VCaP (cell line): ENCODE measurements around the gene TTLL12.

ENCODE experiments used
- H3K27ac ChIP-seq: fragments of 450-650 bp; 2 replicates; pipeline ENCODE4 v1.5.1; 2017
- TF ChIP-seq, protein P1 (sequence below): fragments of 450-650 bp; conservative IDR thresholded peaks from 2 replicates; pipeline ENCODE4 v1.5.1; 2017; ENCODE audit warnings: mild to moderate bottlenecking, moderate library complexity

Gene TTLL12

DNA sequence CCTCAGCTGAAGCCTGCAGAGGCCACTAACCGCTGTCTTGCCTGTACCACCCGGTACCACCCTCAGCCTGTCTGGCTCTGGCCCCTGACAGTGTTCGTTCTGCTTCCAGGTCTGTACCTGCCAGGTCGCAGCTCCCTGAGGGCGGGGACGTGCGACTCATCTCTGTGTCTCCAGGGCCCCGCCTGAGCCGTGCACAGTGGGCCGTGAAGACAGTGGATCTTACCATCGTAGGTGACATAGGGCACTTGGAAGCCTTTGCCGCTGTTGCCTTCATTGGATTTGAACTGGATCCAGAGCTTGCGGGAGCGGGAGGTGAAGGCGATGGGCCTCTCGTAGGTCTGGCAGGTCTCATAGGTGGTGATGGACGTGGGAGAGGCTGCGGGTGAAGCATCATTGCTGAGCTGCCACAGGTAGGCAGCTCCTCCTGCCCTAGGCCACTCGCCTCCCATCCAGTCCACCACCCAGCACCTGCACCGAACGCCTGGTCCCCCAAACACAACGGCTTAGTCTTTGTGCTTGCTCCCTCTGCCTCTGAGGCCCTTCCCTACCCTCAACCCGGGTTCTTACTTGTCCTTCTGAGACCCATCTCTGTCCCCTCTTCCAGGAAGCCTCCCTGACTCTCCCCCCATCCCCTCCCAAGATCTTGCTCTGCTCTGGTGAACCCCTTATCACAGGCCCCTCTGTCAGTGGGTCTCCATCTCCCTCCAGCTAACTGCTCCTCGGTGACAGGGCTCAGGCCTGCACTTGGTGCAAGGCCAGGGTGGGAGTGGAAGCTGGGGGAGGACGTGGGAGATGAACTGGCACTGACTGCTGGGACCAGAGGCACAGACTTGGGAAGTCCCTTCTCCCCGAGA, 21.1 kb upstream of the TTLL12 start:
- H3K27ac ChIP-seq: no peak overlapping the region
- TF ChIP-seq, protein P1, sequence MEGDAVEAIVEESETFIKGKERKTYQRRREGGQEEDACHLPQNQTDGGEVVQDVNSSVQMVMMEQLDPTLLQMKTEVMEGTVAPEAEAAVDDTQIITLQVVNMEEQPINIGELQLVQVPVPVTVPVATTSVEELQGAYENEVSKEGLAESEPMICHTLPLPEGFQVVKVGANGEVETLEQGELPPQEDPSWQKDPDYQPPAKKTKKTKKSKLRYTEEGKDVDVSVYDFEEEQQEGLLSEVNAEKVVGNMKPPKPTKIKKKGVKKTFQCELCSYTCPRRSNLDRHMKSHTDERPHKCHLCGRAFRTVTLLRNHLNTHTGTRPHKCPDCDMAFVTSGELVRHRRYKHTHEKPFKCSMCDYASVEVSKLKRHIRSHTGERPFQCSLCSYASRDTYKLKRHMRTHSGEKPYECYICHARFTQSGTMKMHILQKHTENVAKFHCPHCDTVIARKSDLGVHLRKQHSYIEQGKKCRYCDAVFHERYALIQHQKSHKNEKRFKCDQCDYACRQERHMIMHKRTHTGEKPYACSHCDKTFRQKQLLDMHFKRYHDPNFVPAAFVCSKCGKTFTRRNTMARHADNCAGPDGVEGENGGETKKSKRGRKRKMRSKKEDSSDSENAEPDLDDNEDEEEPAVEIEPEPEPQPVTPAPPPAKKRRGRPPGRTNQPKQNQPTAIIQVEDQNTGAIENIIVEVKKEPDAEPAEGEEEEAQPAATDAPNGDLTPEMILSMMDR: no peak

DNA sequence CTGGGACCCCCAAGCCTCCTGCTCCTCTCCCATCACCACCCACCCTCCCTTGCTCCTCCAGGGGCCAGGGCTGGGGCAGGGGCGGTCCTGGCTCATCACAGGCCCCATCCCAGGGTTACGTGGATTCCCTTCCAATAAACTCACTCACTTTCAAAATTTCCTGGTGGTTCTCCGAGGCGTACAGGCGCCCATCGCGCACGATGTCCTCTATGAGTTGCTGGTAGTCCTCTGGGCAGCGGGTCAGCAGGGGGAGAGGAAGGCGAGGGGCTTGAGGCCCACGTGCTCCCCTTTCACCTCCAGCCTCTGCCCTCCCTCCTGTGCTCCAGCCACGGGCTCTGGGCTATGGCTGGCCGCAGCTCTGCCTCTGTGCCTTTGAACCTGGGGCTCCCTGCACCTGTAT, 20.5 kb upstream of the TTLL12 start:
- TF ChIP-seq, protein P1: no peak
- H3K27ac ChIP-seq: no peak overlapping the region

DNA sequence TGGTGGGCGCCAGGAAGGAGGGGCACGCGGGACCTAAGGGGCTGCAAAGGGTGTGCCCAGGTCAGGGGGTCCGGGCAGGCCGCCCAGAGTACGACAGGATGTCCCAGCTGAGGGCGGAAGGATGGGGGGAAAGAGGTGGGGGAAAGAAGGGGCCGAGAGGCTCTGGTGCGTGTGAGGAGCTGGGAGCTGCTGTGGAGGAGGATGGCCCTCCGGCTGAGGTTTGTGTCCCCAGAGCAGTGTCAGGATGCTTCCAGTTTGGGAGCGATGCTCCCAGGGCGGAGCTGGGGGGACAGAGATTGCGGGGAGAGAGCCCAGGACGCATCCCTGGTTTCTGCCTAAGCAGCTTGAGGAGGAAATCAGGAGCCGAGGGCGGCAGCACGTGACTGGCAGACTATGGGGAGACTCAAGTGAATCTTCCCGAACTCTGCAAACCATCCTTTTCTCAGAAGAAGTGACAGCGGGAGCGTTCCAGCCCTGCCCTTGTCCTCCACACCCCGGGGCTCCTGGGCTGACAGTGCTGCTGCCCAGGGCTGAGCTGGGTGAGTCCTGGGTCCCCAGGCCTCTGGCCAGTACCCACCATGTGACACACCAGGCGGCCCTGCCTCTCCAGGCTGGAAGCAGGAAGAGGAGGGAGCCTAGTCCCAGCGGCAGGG, 19.7 kb upstream of the TTLL12 start:
- no peak overlapping the region for H3K27ac ChIP-seq
- TF ChIP-seq, protein P1: no peak

DNA sequence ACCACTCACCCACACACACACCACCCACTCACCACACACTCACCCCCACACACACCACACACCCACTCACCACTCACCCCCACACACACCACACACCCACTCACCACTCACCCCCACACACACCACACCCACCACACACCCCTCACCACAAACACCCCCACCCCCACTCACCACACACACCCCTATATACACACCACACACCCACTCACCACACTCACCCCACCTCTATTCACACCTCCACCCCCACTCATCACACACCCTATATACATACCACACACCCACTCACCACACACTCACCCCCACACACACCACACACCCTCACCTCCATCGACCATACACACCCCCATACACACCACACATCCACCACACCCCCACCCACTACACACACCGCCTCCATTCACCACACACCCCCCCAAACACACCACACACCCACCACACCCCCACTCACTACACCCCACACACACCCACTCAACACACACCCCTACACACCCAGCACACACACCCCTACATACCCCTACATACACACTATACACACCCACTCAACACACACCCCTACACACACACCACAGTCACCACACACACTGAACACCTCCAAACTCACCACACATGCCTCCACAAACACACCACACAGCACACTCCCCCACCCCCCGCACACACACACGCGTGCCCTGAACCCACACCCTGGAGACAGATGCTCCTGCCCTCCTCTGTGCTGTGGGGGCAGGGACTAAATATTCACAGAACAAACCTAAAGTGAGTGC, 19.0 kb upstream of the TTLL12 start:
- no peak overlapping the region for H3K27ac ChIP-seq
- TF ChIP-seq, protein P1: no peak

DNA sequence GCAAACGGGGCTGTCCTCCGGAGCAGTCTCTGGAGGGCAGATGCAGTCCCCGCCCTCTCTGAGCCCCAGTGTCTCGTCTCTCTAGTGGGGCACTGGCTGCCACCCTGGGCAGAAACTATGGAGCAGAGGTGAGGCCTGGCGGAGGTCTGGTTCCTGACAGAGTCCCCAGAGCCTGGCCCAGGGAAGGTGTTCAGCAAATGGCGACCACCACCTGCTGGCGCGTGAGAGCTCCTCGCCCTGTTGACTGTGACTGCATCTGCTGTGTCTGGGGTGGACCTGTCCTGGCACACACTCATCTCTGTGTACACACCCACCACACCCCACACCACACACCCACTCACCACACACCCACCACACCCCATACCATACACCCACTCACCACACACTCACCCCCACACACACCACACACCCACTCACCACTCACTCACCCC, 18.3 kb upstream of the TTLL12 start:
- H3K27ac ChIP-seq: no peak overlapping the region
- TF ChIP-seq, protein P1: no peak

DNA sequence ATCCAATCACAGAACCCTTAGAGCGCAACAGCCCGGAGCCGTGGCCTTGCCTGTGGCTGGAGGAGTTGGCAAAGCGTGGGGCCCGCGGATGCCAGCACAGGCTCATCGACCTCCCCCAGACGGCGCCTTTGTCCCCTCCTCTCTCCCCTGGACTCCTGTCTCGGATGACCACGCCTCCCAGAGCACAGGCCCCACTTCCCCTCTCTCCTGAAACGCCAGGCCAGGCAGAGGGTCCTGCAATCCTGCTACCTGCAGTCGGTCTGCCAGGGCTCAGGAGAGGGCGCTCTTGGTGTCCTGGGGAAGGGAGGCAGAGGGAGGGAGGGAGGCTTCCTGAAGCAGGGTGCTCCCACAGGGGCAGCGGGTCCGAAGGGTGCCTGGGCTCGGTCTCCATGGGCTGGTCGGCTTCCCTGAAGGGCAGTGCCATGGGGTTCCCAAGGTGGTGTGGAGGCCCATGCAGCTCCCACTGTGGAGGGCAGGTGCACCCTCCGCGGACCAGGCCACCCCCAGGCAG, 16.6 kb upstream of the TTLL12 start:
- TF ChIP-seq, protein P1: no peak
- no peak overlapping the region for H3K27ac ChIP-seq
